Measurements from ENCODE around the gene ATRIP. TPM values are rescaled to one million over a fixed set of nuclear protein-coding genes. Genes with fewer than 3 reads are reported as not detected.

Gene ATRIP
- polyA plus RNA-seq, 1 donor from 2014 or later, result 11.1 TPM

DNA sequence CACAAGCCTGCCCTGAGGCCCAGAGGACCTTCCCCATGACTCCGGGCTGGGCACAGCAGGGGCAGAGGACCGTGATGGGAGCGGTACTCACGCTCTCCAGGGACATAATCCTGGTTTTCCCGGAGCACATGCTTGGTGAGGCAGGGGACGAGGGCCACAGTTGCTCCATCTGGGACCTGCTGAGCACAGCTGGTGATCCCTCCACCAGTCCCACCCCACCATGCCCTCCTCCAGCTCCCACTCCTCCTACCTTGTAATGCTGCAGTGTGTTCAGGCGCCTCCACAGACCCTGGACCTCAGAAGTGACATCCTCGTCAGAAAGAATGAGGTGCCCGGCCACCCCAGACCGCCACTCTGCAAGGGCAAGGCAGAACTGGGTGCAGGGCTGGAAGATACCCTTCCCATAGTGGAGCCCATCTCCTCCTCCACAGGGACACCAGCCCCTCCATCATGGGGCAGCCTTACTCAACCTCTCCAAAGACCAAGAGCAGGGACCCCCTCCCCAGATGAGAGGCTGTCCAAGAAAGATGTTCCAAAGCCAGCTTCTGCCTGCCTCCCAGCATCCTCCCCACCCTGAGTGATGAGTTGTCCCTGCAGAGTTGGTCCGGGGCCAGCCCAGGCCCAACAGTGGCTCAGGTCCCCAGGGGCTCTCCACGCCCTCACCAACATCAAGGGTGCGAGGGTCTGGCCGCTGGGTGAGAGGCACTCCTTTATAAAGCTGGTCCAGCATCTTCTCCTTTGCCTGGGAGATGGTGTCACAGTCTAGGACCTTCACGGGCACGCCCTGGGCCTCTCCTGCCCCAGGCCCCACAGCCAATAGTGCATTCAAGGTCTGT is 36.1 kb upstream of the ATRIP start:
- TF ChIP-seq, protein P1, sequence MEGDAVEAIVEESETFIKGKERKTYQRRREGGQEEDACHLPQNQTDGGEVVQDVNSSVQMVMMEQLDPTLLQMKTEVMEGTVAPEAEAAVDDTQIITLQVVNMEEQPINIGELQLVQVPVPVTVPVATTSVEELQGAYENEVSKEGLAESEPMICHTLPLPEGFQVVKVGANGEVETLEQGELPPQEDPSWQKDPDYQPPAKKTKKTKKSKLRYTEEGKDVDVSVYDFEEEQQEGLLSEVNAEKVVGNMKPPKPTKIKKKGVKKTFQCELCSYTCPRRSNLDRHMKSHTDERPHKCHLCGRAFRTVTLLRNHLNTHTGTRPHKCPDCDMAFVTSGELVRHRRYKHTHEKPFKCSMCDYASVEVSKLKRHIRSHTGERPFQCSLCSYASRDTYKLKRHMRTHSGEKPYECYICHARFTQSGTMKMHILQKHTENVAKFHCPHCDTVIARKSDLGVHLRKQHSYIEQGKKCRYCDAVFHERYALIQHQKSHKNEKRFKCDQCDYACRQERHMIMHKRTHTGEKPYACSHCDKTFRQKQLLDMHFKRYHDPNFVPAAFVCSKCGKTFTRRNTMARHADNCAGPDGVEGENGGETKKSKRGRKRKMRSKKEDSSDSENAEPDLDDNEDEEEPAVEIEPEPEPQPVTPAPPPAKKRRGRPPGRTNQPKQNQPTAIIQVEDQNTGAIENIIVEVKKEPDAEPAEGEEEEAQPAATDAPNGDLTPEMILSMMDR (IDR thresholded peaks at IDR 0.05; ENCODE audit: poor library complexity, severe bottlenecking), result no peak
- TF ChIP-seq RAD21 (conservative IDR thresholded peaks at IDR 0.05) (no peak), TAF1 (IDR thresholded peaks at IDR 0.05; ENCODE audit: low read depth) (no peak), POLR2AphosphoS5 (IDR thresholded peaks at IDR 0.05) (no peak), MXI1 (conservative IDR thresholded peaks at IDR 0.05; ENCODE audit: poor library complexity, severe bottlenecking) (no peak), SMC3 (conservative IDR thresholded peaks at IDR 0.05; ENCODE audit: poor library complexity) (no peak), EP300 (conservative IDR thresholded peaks at IDR 0.05; ENCODE audit: poor library complexity, severe bottlenecking) (no peak), EZH2 (IDR thresholded peaks at IDR 0.05; ENCODE audit: borderline replicate concordance, insufficient read depth, low read length, poor library complexity, severe bottlenecking) (no peak)
- TF ChIP-seq, protein P2, sequence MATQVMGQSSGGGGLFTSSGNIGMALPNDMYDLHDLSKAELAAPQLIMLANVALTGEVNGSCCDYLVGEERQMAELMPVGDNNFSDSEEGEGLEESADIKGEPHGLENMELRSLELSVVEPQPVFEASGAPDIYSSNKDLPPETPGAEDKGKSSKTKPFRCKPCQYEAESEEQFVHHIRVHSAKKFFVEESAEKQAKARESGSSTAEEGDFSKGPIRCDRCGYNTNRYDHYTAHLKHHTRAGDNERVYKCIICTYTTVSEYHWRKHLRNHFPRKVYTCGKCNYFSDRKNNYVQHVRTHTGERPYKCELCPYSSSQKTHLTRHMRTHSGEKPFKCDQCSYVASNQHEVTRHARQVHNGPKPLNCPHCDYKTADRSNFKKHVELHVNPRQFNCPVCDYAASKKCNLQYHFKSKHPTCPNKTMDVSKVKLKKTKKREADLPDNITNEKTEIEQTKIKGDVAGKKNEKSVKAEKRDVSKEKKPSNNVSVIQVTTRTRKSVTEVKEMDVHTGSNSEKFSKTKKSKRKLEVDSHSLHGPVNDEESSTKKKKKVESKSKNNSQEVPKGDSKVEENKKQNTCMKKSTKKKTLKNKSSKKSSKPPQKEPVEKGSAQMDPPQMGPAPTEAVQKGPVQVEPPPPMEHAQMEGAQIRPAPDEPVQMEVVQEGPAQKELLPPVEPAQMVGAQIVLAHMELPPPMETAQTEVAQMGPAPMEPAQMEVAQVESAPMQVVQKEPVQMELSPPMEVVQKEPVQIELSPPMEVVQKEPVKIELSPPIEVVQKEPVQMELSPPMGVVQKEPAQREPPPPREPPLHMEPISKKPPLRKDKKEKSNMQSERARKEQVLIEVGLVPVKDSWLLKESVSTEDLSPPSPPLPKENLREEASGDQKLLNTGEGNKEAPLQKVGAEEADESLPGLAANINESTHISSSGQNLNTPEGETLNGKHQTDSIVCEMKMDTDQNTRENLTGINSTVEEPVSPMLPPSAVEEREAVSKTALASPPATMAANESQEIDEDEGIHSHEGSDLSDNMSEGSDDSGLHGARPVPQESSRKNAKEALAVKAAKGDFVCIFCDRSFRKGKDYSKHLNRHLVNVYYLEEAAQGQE (IDR thresholded peaks at IDR 0.05; ENCODE audit: borderline replicate concordance), result no peak
- Histone ChIP-seq H4K20me1 (ENCODE audit: insufficient read depth) (no peaks in the 10 kb centered on the region), H3K27ac (ENCODE audit: low read length) (no peak overlapping the region), H3K36me3 (ENCODE audit: insufficient read depth, low read length) (no peaks in the 10 kb centered on the region), H3F3A (ENCODE audit: insufficient read depth, low read length, poor library complexity, severe bottlenecking) (no peaks in the 10 kb centered on the region), H3K79me2 (replicated peaks; ENCODE audit: insufficient read depth, low read length) (no peaks in the 10 kb centered on the region), H3K9me2 (ENCODE audit: insufficient read depth, low read length) (no peaks in the 10 kb centered on the region), H3K9me3 (ENCODE audit: low read length) (no peaks in the 10 kb centered on the region), H2AFZ (ENCODE audit: low read depth, low read length) (no peak overlapping the region), H3K27me3 (ENCODE audit: insufficient read depth, low read depth, low read length) (no peaks in the 10 kb centered on the region), H3K4me2 (ENCODE audit: low read length) (no peak overlapping the region), H3K9ac (ENCODE audit: low read length) (no peak overlapping the region), H3K4me3 (ENCODE audit: low read length) (no peak overlapping the region)

DNA sequence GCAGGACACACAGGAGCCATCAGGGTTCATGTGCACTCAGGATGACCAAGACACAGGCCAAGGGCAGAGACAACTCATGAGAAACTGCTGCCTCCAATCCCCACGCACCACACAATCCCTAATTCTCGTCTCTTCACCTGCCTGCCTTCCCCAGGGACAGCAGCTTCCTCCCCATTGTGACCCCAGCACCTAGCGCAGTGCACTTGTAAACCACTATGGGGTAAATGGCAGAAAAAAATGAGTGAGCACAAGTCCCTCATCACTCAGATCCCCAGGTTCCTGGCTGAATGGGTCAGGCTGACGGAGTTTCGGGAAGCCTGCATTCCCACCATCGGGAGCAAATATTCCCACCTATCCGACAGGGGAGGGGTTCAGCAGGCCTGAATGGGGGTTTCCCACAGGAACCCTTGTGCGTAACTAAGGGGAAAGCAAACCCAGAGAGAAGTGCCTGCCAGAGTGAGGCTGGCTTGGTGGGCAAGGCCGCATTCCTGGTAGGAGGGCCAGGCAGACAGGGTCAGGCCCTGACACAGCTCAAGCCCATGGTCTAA is 35.4 kb upstream of the ATRIP start:
- H3K79me2 ChIP-seq (replicated peaks; ENCODE audit: insufficient read depth, low read length), result no peaks in the 10 kb centered on the region
- no peaks in the 10 kb centered on the region for H3K9me3 ChIP-seq (ENCODE audit: low read length)
- H3K36me3 ChIP-seq (ENCODE audit: insufficient read depth, low read length), result no peaks in the 10 kb centered on the region
- no peak overlapping the region for H3K4me2 ChIP-seq (ENCODE audit: low read length)
- H3K4me3 ChIP-seq (ENCODE audit: low read length), result no peak overlapping the region
- no peak overlapping the region for H3K27ac ChIP-seq (ENCODE audit: low read length)
- no peaks in the 10 kb centered on the region for H4K20me1 ChIP-seq (ENCODE audit: insufficient read depth)
- no peak overlapping the region for H2AFZ ChIP-seq (ENCODE audit: low read depth, low read length)
- H3F3A ChIP-seq (ENCODE audit: insufficient read depth, low read length, poor library complexity, severe bottlenecking), result no peaks in the 10 kb centered on the region
- no peaks in the 10 kb centered on the region for H3K9me2 ChIP-seq (ENCODE audit: insufficient read depth, low read length)
- no peak overlapping the region for H3K9ac ChIP-seq (ENCODE audit: low read length)
- TF ChIP-seq EP300 (conservative IDR thresholded peaks at IDR 0.05; ENCODE audit: poor library complexity, severe bottlenecking), result no peak
- TF ChIP-seq, protein P1 (IDR thresholded peaks at IDR 0.05; ENCODE audit: poor library complexity, severe bottlenecking), result no peak
- no peak for TF ChIP-seq TAF1 (IDR thresholded peaks at IDR 0.05; ENCODE audit: low read depth)
- no peak for TF ChIP-seq RAD21 (conservative IDR thresholded peaks at IDR 0.05)
- TF ChIP-seq EZH2 (IDR thresholded peaks at IDR 0.05; ENCODE audit: borderline replicate concordance, insufficient read depth, low read length, poor library complexity, severe bottlenecking), result no peak
- TF ChIP-seq, protein P2 (IDR thresholded peaks at IDR 0.05; ENCODE audit: borderline replicate concordance), result no peak
- no peak for TF ChIP-seq POLR2AphosphoS5 (IDR thresholded peaks at IDR 0.05)
- no peak for TF ChIP-seq MXI1 (conservative IDR thresholded peaks at IDR 0.05; ENCODE audit: poor library complexity, severe bottlenecking)
- no peak for TF ChIP-seq SMC3 (conservative IDR thresholded peaks at IDR 0.05; ENCODE audit: poor library complexity)
- H3K27me3 ChIP-seq (ENCODE audit: insufficient read depth, low read depth, low read length), result no peaks in the 10 kb centered on the region

Data from neural cell (in vitro differentiated cells).